HG03432 (cell line): Measurements from ENCODE around the gene ZFP62.
"Not testable (repeated sequence)": the region's sequence is repeated elsewhere in the genome, so short reads cannot be mapped to it uniquely, and the experiment has no call there.

Experiments used
- ATAC-seq: cut with Tn5 transposase; IDR thresholded peaks from one replicate; pipeline ENCODE4 v1.9.1; 2021; ENCODE audit warnings: mild to moderate bottlenecking, moderate library complexity; ENCODE audit not compliant: unreplicated experiment

The ZFP62 gene

DNA sequence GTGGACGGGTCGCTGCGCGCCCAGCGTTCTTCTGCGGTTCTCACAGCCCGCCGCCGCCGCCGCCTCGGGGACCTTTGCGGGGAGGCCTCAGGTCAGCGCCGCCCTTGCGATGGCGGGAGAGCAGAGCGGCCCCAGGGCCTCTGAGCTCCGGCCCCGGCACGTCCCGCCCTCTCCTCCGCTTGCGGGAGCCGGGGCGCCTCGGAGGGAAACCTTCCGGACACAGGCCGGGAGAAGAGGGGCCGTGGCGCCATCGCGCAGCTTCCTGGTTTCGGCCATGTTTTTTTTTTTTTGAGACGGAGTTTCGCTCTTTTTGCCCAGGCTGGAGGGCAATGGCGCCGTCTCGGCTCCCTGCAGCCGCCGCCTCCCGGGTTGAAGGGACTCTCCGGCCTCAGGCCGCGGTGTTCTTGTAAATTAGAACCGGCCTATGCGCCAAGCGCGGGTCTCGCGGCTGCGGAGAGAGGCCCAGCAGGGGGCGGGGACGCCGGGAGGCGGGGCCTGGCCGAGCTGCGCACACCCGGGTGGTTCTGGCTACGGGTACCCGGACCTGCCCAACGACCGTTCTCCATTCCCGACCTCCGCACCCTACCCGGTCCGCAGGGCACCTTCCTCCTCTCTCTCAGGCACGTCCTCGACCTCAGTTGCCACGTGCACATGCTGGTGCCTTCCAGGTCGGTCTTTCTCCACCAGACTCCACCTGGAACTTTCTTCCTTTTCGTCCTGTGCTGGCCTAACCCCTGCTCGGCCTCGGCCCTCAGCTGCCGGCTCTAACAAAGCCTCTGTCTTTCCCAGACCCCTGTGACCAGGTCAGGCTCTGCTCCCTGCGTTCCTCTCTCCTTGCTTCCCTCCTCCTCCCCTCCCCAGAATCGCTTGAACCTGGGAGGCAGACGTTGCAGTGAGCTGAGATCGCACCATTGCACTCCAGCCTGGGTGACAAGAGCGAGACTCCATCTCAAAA lies 29.7 kb downstream of the ZFP62 start:
- peak; percentile 80 for ATAC-seq

DNA sequence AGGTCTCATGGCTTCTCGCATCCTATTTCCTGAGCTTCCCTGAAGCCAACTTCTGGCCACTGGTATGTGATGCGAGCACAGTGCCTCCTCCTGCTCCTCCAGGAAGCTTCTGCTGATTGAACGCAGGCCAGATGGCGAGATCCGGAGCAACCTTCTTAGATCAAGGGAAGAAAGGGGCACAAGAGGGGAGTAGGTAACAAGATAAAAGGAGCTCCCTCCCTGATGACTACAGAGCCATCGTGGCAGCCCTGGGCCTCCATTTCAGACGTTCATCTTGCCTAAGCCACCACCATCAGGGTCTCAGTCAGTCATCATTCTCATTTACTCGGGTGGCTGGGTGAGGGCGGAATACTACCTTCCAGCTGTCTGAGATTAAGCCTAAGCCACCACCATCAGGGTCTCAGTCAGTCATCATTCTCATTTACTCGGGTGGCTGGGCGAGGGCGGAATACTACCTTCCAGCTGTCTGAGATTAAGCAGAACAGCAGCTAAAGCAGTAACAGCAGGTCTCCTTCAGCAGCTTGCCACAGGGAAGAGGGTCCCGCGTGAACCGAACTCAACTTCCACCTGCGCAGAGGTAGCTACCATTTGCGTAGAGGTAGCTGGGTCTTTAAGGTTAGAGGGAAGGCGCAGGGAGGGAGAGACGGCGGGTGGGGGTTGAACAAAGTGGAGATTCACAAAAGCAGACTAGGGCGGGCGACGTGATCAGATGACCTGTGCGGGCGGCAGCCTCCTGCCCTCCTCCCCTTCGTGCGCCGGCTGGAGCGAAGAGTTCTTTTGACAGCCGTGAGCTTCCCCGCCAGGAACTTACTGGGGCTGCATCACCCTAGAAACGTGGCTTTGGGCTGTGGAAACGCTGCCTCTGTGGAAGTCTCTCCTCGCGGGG lies 30.6 kb downstream of the ZFP62 start:
- peak; percentile 58 for ATAC-seq

DNA sequence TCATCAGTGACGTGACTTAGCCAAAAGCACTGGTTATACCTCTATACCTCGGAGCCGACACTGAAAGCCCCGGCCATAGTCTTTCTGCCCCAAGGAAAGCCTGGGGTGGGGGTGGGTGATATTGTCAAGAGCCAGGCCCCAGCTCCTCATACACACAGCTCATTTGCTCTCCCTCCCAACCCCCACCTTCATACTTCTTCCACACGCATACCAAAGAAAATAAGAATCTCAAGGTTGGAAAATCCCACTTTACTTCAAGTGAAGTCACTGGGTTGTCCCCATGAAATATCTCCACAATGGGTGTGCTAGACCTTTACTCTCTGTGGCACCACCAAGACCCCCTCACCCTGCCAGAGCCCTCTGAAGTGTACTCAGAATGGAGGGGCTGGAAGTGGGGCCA lies 31.4 kb downstream of the ZFP62 start:
- ATAC-seq, result no peak

DNA sequence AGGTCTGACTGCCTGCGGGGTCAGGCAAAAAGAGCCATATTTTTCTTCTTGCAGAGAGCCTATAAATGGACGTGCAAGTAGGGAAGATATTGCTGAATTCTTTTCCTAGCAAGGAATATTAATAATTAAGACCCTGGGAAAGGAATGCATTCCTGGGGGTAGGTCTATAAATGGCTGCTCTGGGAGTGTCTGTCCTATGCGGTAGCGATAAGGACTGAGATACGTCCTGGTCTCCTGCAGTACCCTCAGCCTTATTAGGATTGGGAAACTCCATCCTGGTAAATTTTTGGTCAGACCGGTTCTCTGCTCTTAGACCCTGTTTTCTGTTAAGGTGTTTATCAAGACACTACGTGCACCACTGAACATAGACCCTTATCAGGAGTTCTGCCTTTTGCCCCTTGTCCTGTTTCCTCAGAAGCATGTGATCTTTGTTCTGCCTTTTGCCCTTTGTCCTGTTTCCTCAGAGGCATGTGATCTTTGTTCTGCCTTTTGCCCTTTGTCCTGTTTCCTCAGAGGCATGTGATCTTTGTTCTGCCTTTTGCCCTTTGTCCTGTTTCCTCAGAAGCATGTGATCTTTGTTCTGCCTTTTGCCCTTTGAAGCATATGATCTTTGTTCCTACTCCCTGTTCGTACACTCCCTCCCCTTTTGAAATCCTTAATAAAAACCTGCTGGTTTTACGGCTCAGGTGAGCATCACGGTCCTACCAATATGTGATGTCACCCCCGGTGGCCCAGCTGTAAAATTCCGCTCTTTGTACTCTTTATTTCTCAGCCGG lies 32.1 kb downstream of the ZFP62 start:
- not testable (repeated sequence) for ATAC-seq

DNA sequence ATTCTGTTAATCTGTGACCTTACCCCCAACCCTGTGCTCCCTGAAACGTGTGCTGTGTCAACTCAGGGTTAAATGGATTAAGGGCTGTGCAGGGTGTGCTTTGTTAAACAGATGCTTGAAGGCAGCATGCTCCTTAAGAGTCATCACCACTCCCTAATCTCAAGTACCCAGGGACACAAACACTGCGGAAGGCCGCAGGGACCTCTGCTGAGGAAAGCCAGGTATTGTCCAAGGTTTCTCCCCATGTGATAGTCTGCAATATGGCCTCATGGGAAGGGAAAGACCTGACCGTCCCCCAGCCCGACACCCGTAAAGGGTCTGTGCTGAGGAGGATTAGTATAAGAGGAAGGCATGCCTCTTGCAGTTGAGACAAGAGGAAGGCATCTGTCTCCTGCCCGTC lies 33.7 kb downstream of the ZFP62 start:
- ATAC-seq, result not testable (repeated sequence)

DNA sequence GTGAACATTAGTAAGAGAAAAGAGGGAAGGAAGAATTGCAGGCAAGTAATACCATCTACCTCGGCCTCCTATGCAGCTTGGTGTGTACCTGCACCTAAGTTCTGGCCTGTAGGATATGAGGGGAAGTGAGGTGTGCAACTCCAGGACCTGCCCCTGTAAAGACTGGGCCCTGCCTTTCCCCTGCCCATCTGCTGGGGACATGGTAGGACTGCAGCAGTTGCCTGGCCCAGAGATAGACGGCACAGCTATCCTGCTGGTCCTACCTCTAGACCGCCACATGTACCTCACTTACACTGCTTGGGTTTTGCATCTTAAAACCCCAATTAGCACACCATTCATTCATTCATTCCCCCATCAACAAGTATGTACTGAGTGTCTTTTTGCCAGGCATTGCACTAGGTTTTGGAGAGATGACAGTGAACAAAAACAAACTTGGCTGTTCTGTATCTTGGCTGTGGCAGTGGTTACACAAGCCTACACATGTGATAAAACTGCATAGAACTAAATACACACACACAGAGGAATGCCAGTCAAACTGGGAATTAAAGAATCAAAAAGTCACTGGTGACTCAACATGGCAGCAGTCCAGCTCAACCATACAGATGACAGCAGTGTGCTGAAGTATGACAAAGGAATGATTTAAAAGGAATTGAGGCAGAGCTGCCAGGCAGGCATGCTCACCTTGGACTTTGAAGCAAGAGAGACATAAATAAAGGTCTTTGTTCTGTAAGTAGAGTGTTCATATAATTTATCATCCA lies 35.1 kb downstream of the ZFP62 start:
- no peak for ATAC-seq

DNA sequence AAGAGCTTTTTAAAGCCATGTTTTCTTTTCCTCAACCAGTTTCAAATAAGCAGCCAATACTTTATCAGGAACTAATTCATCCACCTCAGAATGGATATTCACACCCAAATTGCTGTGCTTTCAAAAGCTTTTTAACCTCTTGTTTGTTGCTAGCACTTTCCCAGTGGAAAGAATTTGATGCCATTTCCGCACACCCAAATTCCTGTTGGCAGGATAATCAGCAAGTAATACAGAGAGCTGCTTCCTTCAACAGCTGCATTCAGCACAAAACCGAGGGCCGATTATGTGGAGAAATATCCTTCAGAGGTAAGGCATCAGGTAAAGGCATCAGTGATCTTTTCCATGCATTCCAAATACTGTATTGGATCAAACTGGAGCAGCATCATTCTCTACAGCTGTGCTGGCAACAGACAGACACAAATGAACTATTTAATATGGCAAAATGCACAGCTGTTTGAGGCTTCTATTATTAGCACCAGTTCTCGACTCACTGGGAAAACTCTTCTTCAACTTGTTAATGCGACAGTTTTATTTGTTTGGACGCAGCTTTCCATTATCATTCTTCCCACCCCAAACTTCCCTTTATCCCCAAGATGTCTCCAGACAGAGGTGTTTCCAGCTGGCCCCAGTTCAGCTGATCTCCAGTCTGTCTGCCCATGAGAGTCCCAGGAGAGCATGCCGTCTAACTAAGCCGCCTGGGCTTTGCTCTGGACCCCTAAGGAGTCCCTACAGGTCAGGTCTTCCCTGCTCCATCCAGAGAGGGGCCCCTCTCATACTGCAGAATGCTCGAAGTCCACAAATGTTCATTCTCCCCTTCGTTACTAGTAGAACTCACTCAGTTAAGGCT lies 36.2 kb downstream of the ZFP62 start:
- no peak for ATAC-seq

DNA sequence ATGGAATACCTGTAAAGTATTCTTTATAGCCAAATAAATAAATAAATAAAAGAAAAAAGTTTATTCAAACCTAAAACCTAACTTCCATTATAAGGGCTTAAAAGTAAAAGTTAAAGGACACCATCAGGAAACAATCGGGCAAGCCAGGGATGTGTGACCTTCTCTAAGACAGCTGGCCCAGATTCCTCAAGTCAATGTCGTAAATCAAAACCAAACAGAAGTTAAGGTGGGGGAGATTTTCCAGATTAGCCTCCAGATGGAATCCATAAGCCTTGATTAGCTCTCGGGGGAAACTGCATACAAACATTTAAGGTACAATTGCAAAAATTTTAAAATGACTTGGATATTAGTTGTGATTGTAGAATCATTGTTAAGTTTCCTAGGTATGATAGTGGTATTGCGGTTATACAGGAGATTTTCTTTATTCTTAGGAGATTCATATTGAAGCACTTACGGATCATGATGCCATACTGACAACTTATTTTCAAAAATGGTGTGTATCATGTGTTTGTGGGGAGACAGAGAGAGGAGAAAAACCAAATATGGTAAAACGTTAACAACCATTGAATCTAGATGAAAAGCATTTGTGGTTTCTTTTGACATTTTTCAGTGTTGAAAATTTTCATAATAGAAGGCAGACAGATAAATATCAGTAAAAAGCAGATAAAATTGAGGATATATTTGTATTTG lies 37.0 kb downstream of the ZFP62 start:
- no peak for ATAC-seq

DNA sequence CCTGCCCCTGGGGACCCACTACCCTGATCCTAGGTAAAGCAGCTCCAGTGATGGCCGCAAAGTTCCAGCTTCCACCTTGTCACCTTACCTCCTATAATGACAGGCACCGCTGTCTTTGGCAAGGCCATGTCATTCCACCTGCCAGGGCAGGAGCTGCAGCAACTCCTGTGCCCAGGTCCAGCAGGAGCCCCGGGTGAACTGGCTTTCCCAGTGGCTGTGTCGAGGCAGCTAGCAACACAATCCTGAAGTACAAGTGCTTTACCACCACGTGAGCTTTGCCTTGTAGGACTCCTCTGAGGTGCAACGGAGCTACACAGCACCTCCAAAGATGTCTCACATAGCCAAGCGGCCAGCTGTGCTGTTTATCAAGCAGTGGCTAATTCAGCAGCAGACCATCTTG lies 37.7 kb downstream of the ZFP62 start:
- ATAC-seq, result no peak

DNA sequence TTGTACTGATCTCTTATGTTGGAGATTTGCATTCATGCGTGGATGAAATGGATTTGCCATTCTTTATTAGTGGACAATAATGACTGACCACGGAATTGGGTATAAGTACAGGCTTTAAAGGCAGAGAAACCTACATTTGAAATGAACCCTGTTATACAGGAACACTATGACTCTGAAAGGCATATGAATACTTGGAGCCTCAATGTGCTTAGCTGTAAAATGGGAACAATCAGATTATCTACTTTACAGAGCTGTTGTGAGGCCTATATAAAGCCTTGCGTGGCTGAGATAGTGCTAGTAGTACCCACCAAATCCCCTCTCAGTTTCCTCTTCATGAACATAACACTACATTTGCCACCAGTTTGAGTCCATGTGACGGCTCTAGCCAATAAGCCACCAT lies 39.5 kb downstream of the ZFP62 start:
- no peak for ATAC-seq

DNA sequence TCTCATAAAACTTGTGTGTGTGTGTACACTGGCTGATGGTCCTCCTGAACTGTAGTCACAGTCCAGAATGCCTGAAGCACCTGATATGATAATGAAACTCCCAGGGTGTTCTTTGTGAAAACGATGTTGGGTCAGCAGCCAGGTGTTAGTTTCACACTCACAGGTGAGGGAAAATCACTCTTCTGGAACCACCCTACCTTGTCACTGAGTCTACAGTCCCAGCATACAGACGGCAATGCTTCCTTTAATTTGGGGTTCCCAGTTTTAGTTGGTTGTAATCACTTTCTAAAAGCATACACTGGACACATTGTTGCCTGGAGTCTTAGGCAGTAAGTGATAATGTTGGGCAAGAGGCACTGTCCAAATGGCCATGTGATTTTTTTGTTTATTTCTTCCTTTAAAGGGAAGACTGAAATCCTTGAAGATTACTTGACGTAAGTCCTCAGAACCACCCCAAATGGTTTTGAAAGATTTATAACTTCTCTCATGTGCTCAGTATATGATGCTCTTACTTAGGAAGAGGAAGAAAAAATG lies 40.2 kb downstream of the ZFP62 start:
- peak; percentile 56 for ATAC-seq

DNA sequence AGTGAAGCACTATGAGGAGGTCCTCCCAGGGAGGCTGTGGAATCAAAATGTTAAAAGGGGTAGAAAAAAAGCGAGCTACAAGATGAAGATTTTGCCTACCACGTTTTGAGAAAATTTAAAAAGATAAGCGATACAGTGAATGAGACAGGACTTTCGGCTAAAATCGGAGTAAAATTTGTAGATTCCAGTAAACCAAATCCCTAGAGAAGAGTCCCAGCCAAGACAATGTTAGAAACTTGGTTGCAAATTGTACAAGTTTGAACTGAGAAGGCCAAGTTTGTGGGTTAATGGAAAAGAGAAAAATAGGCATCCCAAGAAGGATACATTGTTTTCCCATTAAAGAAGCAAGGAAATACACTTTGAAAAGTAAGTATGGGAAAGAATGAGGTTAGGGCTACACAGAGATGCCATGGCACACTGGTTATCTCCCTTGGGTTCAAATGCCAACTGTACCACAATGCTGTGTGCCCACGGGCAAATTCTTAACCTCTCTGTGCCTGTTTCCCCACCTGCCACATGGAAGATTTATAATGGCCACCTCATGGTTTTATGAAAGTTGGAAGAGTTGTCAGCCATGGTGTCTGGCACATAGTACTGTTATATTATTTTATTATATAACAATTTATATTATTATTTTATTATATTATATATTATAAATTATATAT lies 42.3 kb downstream of the ZFP62 start:
- no peak for ATAC-seq

DNA sequence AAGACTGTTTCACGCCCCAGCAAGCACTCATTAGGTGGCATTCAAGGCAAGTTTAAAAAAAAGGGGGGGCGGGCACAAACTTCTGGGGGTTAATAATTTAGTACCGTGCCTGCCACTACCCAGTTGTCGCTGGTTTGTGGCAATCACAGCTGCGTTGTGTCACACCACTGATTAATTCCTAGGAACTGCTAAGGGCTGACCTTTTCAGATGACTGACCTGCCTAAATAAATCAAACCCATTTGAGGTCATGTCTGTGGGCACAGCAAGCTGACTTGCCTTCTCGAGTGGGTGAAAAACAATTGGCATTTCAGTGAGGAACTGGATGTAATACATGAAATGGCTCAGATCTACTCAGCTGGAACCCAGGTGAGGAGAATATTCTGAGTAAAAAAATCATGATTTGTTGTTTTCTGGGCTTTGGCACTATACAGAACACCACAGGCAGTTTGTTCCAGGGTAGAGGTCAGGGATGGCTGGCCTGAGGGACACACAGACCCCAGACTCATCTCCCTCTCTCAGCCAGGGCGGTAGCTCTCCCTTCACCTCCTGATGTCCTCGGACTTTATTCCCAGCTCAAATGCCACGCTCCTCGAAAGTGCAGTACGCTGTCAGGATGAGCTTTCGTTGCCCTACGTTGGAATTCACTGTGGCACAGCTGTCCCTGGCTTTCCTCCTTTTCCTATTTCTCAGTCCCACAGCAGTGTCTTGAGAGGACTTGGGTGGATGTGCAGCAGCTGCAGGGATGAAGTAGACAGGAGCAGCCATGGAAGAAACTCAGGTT lies 43.0 kb downstream of the ZFP62 start:
- ATAC-seq, result no peak

DNA sequence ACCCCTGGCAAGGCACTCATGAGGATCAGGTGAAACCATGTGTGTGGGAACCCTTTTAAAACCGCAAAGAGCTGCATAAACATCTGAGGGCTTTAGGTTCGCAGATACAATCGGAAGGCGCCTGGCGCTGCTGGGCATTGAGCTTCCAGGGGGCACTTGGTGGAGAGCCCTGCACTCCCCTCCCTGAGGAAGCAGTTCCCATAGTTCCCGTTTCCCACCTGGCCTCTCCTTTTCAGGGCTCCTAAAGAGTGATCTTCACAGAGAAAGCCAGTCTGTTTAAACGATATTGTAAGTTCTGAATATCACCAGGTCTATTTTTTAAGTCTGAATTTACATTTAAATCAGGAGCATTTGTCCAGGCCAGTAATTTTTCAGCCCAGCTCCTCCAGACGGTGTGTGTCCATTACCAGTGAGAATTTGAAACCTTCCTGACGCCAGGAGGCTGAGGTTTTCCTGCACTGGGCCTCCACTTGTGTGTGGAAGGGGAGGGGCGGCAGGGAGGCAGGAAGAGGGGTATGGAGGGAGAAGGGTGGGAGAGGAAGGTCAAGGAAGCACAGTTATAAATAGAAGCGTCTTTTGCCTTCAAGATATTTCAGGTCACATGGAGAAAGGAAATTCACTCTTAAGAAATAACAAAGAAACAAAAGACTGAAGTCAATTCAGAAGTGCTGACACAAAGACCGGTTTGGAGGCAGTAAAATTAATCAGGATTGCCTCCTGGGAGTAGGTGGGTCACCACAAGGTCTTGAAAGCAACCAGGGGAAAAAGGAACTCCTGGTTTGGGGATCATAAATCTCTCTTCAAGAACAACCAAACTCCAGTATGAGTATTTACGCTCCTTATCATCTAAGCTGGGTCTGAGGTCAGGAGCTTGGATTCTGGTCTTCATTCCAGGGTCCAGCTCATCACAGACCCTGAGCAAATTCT lies 44.2 kb downstream of the ZFP62 start:
- ATAC-seq, result peak; percentile 38

DNA sequence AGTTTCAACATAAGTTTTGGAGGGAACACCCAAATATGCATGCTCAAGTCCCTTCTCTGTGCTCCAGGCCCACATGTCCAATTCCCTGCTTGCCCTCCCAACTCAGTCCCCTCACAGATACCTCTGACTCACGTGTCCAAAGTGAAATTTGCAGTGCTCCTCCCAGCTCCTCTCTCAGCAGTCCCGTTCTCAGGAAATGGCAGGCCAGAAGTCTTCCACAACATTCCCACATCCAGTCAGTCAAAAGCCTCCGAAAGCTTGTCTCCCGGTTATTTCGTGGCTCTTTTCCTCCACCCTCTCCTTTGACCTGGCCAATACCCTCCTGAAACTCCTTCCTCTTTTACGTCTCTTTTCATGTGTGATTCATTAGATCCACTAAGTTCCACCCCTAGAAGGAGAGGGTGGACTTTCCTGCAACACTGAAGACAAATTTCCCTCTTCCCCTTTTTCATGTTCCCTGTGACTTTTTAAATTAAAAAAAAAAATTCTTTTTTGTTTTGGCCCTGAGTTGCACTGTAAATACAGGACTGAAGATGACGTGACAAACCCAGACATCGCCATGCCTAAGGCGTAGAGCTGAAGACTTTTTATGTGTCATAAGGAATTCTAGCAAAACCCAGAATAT lies 45.7 kb downstream of the ZFP62 start:
- no peak for ATAC-seq

DNA sequence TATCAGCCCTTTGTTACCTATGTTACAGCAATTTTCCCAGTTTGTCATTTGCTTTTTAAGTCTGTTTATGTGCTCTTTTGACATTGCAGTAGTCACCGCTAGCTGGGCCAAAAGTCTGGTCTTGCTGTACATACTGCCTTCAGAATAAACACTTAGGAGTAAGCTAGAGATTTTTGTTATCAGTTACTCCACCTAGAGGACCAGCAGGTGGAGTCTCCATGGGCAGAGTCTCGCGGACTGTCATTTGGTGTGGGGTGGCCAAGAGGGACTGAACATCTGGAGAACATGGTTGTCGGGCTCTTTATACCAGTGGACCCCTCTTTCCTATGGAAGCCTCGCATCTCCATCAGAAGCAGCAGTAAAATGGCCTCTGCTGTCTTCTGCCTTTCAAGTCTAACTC lies 47.7 kb downstream of the ZFP62 start:
- no peak for ATAC-seq
